ENCODE results near the gene PAEP. TPM values are rescaled to one million over a fixed set of nuclear protein-coding genes. Genes with fewer than 3 reads are reported as not detected.

The PAEP gene
- total RNA-seq, 1 donor from 2014 or later: not detected

DNA sequence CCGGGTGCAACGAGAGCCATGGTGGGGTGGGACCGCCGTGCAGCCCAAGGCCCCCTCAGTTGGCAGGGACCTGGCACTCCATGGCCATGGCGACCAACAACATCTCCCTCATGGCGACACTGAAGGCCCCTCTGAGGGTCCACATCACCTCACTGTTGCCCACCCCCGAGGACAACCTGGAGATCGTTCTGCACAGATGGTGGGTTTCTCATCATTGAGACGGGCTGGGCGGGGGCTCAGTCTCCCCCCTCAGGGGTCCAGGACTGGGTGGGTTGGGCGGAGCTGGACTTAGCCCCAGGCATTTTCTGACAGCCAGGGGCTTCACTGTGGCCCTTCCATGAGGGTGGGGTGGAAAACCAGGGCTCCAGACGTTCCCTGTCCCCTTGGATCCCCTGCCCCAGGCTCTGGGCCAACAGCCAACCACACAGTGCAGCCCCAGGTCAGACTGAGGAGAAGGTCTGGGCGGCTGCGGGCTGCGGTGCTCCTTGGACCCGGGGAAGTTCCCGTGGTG lies 734 bp downstream of the PAEP start:
- no peak for DNase-seq (ENCODE audit: low read depth)
- TF ChIP-seq, protein P1, sequence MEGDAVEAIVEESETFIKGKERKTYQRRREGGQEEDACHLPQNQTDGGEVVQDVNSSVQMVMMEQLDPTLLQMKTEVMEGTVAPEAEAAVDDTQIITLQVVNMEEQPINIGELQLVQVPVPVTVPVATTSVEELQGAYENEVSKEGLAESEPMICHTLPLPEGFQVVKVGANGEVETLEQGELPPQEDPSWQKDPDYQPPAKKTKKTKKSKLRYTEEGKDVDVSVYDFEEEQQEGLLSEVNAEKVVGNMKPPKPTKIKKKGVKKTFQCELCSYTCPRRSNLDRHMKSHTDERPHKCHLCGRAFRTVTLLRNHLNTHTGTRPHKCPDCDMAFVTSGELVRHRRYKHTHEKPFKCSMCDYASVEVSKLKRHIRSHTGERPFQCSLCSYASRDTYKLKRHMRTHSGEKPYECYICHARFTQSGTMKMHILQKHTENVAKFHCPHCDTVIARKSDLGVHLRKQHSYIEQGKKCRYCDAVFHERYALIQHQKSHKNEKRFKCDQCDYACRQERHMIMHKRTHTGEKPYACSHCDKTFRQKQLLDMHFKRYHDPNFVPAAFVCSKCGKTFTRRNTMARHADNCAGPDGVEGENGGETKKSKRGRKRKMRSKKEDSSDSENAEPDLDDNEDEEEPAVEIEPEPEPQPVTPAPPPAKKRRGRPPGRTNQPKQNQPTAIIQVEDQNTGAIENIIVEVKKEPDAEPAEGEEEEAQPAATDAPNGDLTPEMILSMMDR (conservative IDR thresholded peaks at IDR 0.05; ENCODE audit: low read depth, low read length): no peak
- no peak overlapping the region for H3K4me3 ChIP-seq (ENCODE audit: low read depth, low read length)

DNA sequence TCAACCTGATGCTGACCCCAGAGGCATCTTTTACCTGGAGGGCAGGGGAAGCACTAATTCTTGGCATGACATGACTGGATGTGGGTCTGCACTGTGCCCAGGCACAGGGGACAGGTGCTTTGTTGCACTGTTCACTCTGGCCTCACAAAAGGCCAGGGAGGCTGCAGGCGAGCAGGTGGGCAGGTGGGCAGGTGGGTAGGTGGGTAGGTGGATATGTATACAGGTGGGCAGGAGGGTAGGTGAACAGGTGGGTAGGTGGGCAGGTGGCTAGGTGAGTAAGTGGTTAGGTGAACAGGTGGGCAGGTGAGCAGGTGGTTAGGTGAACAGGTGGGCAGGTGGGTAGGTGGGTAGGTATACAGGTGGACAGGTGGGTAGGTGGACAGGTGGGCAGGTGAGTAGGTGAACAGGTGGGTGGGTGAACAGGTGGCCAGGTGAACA lies 1.5 kb downstream of the PAEP start:
- TF ChIP-seq, protein P1 (conservative IDR thresholded peaks at IDR 0.05; ENCODE audit: low read depth, low read length): no peak
- DNase-seq (ENCODE audit: low read depth): no peak
- H3K4me3 ChIP-seq (ENCODE audit: low read depth, low read length): no peak overlapping the region

- TF ChIP-seq, protein P1 (conservative IDR thresholded peaks at IDR 0.05; ENCODE audit: low read depth, low read length): no peak
- no peak overlapping the region for H3K4me3 ChIP-seq (ENCODE audit: low read depth, low read length)
- DNase-seq (ENCODE audit: low read depth): no peak
Observed at GRCh38 chr9:135563858-135564257, 2.3 kb downstream of the PAEP start.

DNA sequence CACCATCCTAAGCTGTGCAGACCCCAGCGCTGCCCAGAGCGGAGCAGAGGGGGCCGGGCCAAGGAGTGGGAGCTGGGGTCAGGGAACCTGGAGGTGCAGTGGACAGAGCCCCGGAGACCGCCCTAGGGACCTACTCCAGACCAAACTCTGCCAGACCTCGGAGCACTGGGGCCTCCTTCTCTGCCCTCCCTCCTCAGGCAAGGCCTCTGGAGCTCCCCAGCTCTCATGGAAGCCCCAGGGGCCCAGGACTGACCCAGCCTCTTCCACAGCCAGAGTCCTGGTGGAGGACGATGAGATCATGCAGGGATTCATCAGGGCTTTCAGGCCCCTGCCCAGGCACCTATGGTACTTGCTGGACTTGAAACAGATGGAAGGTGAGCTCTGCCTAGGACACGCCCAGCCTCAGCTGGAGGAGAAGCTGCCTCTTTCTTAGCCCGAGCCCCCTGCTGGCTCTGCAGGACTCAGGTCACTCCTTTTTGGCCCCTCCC lies 3.6 kb downstream of the PAEP start:
- H3K4me3 ChIP-seq (ENCODE audit: low read depth, low read length): no peak overlapping the region
- DNase-seq (ENCODE audit: low read depth): no peak
- TF ChIP-seq, protein P1 (conservative IDR thresholded peaks at IDR 0.05; ENCODE audit: low read depth, low read length): no peak

DNA sequence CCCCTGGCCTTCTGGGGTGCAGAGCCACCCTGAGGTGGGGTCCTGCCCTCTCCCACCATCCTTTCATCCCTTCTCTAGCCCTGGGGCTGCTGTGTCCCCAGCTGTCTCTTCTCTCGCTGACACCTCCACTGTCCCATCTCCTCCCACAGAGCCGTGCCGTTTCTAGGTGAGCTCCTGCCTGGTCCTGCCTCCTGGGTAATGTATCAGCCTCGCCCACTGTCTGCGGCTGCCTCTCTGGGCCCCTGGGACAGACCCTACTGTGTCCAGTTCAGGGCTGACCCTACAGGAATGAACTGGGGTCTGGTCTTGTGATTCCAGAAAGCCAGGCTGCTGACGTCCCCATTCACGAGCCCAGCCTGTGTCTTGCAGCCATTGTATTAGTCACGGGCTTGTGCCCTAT lies 4.1 kb downstream of the PAEP start:
- DNase-seq (ENCODE audit: low read depth): no peak
- H3K4me3 ChIP-seq (ENCODE audit: low read depth, low read length): no peak overlapping the region
- TF ChIP-seq, protein P1 (conservative IDR thresholded peaks at IDR 0.05; ENCODE audit: low read depth, low read length): no peak

DNA sequence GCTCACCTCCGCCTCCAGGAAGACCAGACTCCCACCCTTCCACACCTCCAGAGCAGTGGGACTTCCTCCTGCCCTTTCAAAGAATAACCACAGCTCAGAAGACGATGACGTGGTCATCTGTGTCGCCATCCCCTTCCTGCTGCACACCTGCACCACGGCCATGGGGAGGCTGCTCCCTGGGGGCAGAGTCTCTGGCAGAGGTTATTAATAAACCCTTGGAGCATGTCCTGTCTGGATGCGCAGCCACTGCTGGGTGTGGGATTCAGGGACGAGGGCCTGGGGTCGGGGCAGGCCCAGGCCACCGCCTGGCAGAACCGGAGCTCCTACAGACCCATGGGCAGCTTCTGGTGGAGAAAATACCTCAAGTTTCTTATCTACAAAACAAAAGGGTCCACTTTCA lies 5.0 kb downstream of the PAEP start:
- no peak for DNase-seq (ENCODE audit: low read depth)
- H3K4me3 ChIP-seq (ENCODE audit: low read depth, low read length): no peak overlapping the region
- TF ChIP-seq, protein P1 (conservative IDR thresholded peaks at IDR 0.05; ENCODE audit: low read depth, low read length): no peak

- no peak for DNase-seq (ENCODE audit: low read depth)
- TF ChIP-seq, protein P1 (conservative IDR thresholded peaks at IDR 0.05; ENCODE audit: low read depth, low read length): no peak
- no peak overlapping the region for H3K4me3 ChIP-seq (ENCODE audit: low read depth, low read length)
Observed at GRCh38 chr9:135567311-135567710, 5.8 kb downstream of the PAEP start.

Data from epithelial cell of proximal tubule (primary cell).